ENCODE measurements around the gene FLNC.
A peak's percentile ranks its signal among the peaks of the same experiment; 100 is the strongest.

FLNC gene, protein sequence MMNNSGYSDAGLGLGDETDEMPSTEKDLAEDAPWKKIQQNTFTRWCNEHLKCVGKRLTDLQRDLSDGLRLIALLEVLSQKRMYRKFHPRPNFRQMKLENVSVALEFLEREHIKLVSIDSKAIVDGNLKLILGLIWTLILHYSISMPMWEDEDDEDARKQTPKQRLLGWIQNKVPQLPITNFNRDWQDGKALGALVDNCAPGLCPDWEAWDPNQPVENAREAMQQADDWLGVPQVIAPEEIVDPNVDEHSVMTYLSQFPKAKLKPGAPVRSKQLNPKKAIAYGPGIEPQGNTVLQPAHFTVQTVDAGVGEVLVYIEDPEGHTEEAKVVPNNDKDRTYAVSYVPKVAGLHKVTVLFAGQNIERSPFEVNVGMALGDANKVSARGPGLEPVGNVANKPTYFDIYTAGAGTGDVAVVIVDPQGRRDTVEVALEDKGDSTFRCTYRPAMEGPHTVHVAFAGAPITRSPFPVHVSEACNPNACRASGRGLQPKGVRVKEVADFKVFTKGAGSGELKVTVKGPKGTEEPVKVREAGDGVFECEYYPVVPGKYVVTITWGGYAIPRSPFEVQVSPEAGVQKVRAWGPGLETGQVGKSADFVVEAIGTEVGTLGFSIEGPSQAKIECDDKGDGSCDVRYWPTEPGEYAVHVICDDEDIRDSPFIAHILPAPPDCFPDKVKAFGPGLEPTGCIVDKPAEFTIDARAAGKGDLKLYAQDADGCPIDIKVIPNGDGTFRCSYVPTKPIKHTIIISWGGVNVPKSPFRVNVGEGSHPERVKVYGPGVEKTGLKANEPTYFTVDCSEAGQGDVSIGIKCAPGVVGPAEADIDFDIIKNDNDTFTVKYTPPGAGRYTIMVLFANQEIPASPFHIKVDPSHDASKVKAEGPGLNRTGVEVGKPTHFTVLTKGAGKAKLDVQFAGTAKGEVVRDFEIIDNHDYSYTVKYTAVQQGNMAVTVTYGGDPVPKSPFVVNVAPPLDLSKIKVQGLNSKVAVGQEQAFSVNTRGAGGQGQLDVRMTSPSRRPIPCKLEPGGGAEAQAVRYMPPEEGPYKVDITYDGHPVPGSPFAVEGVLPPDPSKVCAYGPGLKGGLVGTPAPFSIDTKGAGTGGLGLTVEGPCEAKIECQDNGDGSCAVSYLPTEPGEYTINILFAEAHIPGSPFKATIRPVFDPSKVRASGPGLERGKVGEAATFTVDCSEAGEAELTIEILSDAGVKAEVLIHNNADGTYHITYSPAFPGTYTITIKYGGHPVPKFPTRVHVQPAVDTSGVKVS (N-terminal part only)

DNA sequence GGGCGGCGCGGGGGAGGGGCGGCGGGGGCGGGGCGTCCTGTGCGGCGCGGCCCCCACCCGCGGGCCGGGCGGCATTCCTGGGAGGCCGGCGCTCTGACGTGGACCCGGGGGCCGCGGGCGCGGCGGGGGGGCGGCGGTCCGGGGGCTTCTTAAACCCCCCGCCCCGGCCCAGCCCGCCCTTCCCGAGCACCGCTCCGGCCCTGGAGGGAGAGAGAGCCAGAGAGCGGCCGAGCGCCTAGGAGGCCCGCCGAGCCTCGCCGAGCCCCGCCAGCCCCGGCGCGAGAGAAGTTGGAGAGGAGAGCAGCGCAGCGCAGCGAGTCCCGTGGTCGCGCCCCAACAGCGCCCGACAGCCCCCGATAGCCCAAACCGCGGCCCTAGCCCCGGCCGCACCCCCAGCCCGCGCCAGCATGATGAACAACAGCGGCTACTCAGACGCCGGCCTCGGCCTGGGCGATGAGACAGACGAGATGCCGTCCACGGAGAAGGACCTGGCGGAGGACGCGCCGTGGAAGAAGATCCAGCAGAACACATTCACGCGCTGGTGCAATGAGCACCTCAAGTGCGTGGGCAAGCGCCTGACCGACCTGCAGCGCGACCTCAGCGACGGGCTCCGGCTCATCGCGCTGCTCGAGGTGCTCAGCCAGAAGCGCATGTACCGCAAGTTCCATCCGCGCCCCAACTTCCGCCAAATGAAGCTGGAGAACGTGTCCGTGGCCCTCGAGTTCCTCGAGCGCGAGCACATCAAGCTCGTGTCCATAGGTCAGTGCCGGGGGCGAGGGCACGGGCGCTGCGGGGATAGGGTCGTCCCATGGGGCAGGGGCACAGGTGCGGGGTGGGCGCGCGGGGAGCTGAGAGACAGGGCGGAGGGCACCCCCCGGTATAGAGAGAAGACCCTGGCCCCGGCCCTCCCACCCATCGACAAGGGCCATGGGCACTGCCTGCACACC is at the start of gene FLNC:
Gene FLNC, plus strand, starts transcription at position 176 of the 947 bp plus-strand sequence. Its CDS starts 232 bp downstream, at position 408.
- DNase-seq (ENCODE audit: low read depth in 2 of 3, low spot score in 2 of 3) = no peak

DNA sequence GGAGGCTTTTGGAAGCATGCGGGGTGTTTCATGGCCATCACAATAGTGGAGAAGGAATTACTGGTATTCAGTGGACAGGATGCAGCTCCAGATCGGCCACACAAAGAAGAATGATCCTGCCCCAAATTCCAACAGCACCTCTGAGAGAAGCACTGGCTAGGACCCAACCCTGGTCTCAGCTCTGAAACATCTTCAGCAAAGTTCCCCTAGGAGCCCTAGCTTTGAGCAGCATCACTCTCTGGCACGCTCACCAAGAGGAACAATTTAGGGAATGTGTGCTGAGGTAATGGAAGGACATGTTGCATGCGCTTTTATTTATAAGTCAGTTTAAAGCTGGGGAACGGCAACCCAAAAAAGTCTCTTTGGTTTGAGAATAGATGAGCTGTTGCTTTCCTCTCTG is 49.1 kb upstream of the FLNC start:
- no peak for DNase-seq (ENCODE audit: low read depth in 2 of 3, low spot score in 2 of 3)

DNA sequence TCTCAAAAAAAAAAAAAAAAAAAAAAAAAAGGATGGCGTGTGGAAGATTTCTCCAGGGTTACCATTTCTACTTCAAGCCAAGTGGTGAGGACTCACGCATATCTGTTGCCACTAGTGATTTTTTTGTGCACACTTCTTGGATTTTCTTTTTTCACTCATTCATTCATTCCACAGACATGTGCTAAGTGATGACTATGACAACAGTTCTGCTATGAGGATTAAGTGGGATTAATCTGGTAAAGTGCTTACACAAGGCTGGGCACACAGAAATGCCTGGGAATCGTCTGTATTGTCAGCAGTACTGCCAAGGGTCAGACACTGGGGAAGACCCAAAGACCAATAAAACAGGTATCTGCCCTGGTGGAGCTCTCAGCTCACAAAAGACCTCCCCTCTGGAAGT is 48.4 kb upstream of the FLNC start:
- no peak for DNase-seq (ENCODE audit: low read depth in 2 of 3, low spot score in 2 of 3)

DNA sequence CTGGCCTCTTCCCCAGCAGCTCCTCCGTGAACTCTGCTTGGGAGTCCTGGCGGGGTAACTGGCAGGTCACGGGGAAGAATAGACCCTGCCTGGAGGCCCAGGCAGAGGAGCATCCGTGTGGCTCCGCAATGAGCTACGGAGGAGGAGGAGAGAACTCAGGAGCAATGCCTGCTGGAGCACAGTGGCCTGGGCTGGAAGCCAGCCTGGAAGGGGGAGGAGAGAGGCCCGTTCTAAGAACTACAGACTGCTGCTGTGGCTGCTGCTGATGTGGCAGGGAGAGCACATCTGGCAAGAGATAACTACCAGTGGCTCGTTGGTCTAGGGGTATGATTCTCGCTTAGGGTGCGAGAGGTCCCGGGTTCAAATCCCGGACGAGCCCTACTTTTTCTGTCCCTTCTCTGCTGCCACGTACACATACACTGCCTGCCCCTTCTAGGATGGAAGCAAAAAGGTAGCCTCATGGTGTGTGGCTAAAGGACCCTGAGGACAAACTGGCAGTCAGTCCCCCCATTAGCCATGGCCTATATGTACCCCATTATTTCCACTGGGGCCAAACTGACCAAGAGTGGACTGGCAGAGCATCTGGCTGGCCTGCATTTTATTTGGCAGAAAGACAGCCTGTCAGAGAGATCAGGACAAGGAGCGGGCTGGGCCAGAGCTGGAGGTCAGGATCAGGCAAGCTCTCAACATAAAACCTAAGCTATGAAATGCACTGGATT is 46.9 kb upstream of the FLNC start:
- no peak for DNase-seq (ENCODE audit: low read depth in 2 of 3, low spot score in 2 of 3)

DNA sequence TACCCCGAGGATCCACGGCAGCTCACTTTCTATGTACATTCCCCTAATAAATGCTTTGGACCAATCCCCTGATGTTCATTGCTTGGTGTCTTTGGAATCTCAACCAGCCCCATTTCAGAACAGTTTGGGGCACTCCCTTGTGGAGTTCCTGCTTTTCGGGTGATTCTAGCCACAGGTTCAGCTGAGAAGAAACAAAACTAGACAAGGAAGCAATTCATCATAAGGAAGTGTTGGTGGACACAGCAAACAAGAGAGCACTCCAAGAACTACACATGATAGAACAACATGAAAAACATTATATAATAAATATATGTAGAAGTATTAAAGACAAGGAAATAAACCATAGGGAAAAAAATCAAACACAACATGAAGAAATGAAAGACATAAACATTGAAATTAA is 44.5 kb upstream of the FLNC start:
- no peak for DNase-seq (ENCODE audit: low read depth in 2 of 3, low spot score in 2 of 3)

DNA sequence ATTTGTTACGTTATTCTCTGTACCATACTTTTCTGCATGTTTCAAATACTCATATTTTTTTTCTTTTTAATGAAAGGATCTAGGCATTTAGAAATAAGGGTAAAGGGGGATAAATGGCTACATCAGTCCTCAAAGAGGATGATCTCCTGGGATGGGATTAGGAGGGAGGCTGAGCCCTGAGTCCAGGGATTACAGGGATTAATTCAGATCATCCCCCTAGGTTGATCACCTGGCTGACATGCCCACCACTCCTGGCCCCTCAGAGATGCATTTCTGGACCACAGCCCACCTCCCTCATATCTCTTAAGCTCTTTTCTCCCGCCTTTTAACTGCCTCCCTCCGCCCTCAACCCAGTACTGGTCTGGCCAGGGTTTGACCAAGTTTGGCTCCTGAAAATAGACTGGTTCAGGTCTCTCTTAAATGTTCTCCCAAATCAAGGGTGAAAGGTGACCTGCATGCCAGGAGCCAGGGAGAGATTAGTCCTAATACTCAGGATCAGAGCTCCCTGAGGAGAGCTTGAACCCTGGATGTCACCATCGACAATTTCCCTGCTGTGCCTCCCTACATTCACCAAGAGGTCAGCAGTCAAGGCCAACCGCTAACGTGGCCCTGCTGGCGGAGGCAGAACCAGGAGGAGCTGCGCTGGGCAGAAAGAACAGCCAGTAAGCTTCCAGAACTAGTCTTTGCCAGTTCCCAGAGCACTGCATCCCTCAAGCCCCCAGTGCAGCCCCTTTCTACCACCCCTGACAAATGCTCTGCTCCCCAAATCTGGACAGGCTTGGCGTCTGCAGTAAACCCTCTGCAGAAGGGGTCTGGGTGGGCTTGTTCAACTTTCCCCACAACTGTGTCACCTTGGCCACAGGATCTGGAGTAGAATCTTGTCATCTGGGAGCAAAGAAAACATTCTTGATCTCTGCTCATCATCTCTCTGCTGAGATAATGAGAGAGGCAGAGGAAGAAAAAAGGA is 41.5 kb upstream of the FLNC start:
- no peak for DNase-seq (ENCODE audit: low read depth in 2 of 3, low spot score in 2 of 3)

DNA sequence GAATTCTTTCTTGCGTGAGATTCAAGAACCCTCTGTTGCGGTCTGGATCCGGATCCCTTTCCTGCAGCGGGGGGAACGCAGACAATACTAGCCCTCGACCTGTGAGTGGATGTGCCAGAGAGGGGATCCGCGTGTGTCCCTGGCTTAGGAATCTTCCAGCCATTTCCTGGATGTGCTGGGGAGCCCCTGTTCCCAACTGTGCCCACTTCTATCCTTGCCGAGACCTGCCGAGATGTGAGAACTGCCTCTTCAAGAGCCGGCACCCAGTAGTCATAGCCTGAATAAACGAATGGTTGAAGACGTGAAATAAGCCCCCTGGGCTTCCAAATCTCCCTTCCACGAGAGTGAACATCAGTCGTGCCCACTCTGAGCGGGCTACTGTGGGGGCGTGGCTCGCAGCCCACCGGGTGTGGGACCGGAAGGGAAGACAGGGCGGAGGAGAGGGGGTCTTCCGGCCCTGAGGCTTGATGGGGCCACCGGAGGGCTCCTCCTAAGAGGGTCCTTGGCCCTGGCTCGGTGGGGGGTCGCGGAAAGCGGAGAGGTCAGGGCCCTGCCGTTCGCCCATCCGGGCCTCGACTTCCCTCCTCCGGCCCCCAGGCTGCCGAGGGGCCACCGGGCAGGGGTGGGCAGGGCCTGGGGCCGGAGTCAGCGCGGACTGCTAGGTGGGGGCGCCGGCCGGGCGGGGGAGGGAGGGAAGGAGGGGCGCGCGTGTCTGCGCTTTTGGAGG is 39.7 kb upstream of the FLNC start:
- DNase-seq (ENCODE audit: low read depth in 2 of 3, low spot score in 2 of 3) = no peak

DNA sequence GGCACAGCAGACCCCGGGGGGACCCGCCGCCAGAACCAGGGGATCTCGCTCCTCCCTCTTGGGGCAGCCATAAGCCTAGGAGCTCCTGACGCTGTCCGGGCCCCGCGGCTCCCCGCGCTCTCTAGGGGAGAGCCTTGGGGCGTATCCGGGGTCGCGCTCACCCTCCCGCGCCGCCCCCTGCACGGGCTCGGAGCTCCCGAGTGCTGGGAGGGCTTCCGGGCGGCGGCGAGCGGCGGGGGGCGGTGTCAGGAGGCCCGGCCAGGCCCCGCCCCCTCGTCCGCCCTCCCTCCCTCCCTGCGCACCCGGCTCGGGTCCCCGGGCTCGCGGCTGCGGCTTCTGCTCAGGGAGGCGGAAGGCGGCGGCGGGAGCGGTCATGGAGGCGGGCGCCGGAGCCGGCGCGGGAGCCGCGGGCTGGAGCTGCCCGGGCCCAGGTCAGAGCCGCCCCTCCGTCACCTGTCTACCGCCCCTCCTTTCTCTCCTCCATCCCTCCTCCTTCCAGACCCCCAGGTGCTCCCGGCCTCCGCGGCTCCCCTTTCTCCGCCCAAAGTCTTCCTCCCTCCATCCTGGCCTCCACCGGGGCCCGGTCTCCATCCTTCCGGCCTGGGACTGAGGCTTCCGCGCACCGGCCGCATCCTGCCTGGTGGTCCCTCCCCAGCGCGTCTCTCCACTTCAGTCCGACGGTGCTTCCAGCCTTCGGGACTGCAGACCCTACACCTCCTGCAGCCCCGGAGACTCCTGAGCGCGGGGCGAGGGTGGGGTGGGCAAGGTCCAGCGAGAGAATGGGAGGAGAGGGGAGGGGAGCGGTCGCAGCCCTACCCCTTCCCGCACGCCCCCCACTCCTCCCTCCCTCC is 38.9 kb upstream of the FLNC start, which contains the start of gene CCDC136:
Gene CCDC136, plus strand, starts transcription at position 848 of the 851 bp plus-strand sequence. CDS start 444 bp downstream, outside the sequence.
- DNase-seq (ENCODE audit: low read depth in 2 of 3, low spot score in 2 of 3) = peak; percentile 42 to 49 (median 46)

DNA sequence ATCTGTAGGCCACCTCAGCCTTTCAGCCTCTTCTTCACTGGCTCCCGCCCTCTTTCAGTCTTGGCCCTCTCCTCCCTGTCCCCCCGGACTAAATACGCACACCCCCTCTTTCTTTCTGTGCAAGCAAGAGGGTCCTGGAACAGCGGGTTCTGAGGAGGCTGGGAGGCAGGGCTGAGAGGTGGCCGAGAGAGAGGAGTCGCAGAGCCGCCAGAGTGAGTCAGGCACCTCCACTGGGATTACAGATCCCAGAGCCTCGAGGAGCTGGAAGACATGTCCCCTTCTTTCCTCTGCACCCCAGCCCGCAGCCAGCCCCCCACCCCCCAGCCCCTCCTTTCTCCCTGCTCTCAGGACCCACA is 38.3 kb upstream of the FLNC start:
- no peak for DNase-seq (ENCODE audit: low read depth in 2 of 3, low spot score in 2 of 3)

DNA sequence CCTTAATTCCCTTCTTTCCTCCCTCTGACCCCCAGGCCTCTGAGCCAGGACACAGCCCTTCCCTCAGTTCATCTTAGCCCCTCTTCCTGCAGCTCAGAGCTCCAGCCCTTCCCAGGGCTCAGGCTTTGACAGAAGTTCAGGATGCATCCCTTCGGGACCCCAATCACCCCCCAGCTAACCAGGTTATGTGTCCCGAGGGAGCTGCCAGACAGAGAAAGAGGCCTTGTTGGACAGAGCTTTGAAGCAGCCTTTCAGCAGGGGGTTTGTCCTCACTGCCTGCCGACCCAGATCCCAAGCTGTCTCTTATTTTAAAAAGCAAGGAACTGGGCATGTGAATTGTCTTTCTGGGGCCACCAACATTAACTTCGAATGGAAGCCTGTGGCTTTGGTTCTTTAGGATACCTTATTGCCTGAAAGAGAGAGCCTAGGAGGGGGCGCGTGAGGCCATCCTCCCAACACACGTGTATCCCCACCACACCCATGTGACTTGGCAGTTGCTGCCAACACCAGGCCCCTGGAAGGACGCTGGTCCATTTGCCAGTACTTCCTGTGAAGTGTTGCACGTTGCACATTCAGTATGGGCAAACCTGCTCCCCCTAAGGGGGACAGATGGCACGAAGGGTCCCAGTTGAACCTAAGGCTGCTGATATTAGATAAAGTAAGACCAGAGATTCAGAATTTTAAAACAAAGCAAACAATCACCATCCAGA is 37.6 kb upstream of the FLNC start:
- DNase-seq (ENCODE audit: low read depth in 2 of 3, low spot score in 2 of 3) = no peak

DNA sequence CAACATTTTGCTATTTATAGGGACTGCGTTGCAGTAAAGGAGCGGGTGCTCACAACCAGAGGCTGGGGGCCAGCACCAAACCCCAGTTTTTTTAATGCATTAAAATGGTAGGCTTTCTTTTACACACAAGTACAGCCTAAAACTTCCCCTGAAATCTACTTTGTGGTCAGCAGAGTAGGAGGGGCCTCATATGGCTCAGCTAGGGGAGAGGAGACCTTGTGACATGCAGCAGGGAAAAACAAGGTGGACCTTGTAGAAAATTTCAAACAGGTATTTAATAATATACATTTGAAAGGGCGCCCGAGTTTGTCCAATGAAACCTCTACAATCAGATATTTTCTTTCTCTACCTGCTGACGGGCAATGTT is 37.0 kb upstream of the FLNC start:
- no peak for DNase-seq (ENCODE audit: low read depth in 2 of 3, low spot score in 2 of 3)

DNA sequence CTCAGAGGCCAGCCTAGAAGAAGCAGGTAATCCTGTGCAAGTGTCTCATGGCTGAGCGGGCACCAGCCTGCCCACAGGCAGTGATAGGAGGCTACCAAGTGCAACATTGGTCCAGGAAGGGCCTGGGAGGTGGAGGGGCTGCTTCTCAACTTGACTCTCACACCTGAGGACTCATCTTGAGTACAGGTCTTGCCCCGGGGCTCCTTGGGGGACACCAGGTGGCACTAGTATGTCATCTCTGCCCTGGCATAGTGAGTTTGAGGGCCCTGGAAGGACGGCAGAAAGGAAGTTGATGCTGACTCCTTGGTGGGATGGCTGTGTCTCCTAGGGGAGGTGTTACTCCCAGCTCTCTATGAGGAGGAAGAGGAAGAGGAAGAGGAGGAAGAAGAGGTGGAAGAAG is 36.2 kb upstream of the FLNC start:
- no peak for DNase-seq (ENCODE audit: low read depth in 2 of 3, low spot score in 2 of 3)

DNA sequence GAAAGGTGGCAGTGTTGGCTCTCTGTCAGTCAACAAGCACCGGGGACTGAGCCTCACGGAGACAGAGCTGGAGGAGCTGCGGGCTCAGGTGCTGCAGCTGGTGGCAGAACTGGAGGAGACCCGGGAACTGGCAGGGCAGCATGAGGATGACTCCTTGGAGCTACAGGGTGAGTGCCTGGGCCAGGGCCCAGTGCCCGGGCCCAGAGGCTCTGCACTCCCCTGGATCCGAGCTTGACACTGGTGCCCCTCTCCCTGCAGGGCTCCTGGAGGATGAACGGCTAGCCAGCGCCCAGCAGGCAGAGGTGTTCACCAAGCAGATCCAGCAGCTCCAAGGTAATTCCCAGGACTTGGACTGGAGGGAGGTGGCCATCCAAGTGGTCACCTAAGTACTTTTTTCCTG is 35.8 kb upstream of the FLNC start:
- DNase-seq (ENCODE audit: low read depth in 2 of 3, low spot score in 2 of 3) = no peak

DNA sequence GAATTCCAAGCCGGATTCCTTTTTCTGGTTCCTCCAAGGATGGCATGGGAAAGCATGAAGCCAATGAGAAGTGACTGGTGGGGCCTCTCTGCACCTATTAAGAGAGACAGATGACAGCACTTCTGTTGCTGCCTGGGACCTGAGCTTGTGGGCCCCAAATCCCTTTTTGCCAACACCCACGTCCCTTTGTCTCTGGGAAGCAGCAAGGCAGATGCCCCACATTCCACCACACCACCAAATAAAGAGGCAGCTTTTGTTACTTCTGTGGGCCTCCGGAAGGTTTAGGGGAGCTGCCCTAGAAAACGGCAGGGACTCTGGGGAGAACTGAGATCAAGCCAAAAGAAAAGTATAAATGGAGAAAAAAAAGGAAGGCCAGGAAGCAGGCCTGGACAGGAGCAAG is 35.1 kb upstream of the FLNC start:
- no peak for DNase-seq (ENCODE audit: low read depth in 2 of 3, low spot score in 2 of 3)

DNA sequence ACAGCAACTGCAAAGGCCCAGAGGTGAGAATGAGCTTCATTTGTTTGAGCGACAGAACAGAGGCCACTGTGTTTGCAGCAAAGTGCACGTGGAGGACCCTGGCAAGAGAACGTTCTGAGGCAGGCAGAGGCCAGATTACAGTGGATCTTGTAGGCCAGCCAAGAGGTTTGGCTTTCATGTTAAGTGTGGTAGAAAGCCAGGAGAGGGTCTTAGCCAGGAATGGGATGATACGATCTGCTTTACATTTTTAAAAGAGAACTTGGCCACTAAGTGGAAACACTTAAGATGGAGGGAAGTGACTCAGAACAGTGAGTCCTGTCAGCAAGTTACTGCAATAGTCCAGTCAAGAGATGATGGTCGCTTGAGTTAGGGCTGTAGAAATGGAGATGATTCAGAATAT is 33.9 kb upstream of the FLNC start:
- no peak for DNase-seq (ENCODE audit: low read depth in 2 of 3, low spot score in 2 of 3)

DNA sequence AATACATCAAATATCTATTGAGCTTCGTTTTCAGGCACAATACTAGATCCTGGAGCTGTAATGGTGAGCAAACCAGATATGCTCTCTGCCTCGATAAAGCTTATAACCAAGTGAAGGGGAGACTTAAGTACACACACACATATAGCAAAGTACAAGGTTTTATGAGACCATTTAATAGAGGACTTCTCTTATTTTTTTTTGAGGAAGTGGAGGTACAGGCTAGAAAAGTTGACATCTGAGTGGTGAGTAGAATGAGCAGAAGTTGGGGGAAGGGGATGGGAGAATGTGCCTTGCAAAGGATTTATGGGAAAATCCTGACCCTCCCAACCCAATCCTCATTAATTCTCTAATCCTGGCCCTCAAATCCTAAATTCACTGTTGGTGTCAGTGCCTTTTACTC is 30.8 kb upstream of the FLNC start:
- DNase-seq (ENCODE audit: low read depth in 2 of 3, low spot score in 2 of 3) = no peak
